ENCODE results near the gene SH2D5.

Gene SH2D5

DNA sequence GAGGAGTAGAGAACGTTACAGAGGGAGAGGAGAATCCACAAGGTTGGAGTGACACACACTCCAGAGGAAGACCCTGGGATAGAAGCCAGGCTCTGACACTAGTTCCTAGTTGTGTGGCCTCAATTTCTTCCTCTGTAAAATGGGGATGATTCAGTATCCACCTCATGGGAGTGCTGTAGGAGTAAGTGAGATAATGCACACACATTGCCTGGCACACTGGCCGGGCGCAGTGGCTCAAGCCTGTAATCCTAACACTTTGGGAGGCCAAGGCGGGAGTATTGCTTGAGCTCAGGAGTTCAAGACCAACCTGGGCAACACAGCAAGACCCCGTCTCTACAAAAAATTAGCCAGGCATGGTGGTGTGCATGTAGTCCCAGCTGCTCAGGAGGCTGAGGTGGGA is 23.6 kb downstream of the SH2D5 start:
- Histone ChIP-seq H3K27ac (ENCODE audit: low read depth, low read length) (no peak overlapping the region), H3K9ac (ENCODE audit: low read length) (no peak overlapping the region), H3K27me3 (ENCODE audit: control insufficient read depth in 1 of 2, insufficient read depth in 2 of 2, low read length in 2 of 2) (peaks cover 0 to 10% of the 10 kb centered on the region in 2 donors), H3K9me3 (ENCODE audit: low read length) (no peaks in the 10 kb centered on the region), H3K36me3 (ENCODE audit: insufficient read depth, low read length) (no peaks in the 10 kb centered on the region), H3K4me3 (ENCODE audit: low read depth in 1 of 2, low read length in 2 of 2) (no peak overlapping the region), H3K4me1 (ENCODE audit: insufficient read depth, low read length) (no peaks in the 10 kb centered on the region)

DNA sequence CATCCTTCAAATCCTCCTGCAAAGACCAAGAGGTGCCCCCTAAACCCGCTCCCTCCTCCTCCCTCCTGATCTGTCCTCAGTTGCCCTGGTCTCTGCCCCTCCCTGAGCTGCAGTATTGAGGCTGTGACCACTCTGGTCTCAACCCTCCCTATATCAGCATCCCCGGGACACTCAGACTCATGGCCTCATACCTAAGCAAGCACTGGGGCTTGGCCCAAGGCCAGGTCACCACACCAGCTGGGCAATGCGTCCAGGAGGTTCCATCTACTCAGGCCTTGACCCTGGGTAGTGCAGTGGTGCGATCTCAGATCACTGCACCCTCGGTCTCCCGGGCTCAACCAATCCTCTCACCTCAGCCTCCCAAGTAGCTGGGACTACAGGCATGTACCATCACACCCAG is 24.4 kb downstream of the SH2D5 start:
- no peak overlapping the region for H3K9ac ChIP-seq (ENCODE audit: low read length)
- H3K4me3 ChIP-seq (ENCODE audit: low read depth in 1 of 2, low read length in 2 of 2) = no peak overlapping the region
- H3K27ac ChIP-seq (ENCODE audit: low read depth, low read length) = no peak overlapping the region
- H3K27me3 ChIP-seq (ENCODE audit: control insufficient read depth in 1 of 2, insufficient read depth in 2 of 2, low read length in 2 of 2) = peaks cover 0 to 10% of the 10 kb centered on the region in 2 donors
- no peaks in the 10 kb centered on the region for H3K9me3 ChIP-seq (ENCODE audit: low read length)
- H3K4me1 ChIP-seq (ENCODE audit: insufficient read depth, low read length) = no peaks in the 10 kb centered on the region
- no peaks in the 10 kb centered on the region for H3K36me3 ChIP-seq (ENCODE audit: insufficient read depth, low read length)

DNA sequence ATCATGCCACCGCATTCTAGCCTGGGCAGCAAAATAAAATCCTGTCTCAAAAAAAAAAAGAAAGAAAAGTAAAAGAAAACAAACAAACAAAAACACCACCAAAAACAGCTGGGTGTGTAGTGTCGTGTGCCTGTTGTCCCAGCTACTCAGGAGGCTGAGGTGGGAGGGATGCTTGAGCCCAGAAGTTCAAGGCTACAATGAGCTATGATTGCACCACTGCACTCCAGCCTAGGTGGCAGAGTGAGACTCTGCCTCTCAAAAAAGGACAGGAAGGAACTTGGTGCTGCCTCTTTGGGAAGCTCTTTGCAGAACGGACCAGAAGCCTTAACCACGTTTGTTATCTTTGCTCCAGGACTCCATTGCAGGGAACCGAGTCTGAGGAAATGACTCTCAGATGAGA is 25.7 kb downstream of the SH2D5 start:
- Histone ChIP-seq H3K27me3 (ENCODE audit: control insufficient read depth in 1 of 2, insufficient read depth in 2 of 2, low read length in 2 of 2) (peaks cover 0 to 10% of the 10 kb centered on the region in 2 donors), H3K36me3 (ENCODE audit: insufficient read depth, low read length) (no peaks in the 10 kb centered on the region), H3K9me3 (ENCODE audit: low read length) (no peaks in the 10 kb centered on the region), H3K9ac (ENCODE audit: low read length) (no peak overlapping the region), H3K4me1 (ENCODE audit: insufficient read depth, low read length) (no peaks in the 10 kb centered on the region), H3K4me3 (ENCODE audit: low read depth in 1 of 2, low read length in 2 of 2) (no peak overlapping the region), H3K27ac (ENCODE audit: low read depth, low read length) (no peak overlapping the region)

DNA sequence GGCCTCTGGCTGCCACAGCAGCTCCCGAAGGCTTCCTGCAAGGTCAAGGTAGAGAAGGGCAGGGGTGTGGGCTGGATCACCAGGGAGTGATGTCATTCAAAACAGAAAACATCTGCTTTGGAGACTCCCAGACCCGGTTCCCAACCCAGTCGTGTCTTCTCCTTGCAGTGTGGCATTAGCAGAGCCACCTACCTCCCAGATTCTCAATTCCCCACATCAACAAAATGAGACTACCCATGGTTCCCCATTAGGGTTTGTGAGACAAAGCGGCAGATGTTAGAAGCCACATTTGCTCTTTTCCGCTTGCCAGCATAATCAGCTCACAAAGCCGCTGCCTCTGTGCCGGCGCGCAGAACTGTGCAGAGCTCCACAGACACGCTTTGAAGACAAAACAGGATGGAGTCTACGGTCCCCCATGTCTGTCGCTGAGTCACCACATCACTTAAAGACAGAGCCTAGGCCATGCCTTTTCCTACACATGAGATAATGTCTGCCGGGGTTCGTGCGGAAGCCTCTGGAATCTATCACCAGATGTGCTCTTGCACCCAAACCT is 27.2 kb downstream of the SH2D5 start:
- Histone ChIP-seq H3K9me3 (ENCODE audit: low read length) (no peaks in the 10 kb centered on the region), H3K27ac (ENCODE audit: low read depth, low read length) (no peak overlapping the region), H3K4me1 (ENCODE audit: insufficient read depth, low read length) (no peaks in the 10 kb centered on the region), H3K4me3 (ENCODE audit: low read depth in 1 of 2, low read length in 2 of 2) (no peak overlapping the region), H3K27me3 (ENCODE audit: control insufficient read depth in 1 of 2, insufficient read depth in 2 of 2, low read length in 2 of 2) (peaks cover 0 to 2% of the 10 kb centered on the region in 2 donors), H3K9ac (ENCODE audit: low read length) (no peak overlapping the region), H3K36me3 (ENCODE audit: insufficient read depth, low read length) (no peaks in the 10 kb centered on the region)

DNA sequence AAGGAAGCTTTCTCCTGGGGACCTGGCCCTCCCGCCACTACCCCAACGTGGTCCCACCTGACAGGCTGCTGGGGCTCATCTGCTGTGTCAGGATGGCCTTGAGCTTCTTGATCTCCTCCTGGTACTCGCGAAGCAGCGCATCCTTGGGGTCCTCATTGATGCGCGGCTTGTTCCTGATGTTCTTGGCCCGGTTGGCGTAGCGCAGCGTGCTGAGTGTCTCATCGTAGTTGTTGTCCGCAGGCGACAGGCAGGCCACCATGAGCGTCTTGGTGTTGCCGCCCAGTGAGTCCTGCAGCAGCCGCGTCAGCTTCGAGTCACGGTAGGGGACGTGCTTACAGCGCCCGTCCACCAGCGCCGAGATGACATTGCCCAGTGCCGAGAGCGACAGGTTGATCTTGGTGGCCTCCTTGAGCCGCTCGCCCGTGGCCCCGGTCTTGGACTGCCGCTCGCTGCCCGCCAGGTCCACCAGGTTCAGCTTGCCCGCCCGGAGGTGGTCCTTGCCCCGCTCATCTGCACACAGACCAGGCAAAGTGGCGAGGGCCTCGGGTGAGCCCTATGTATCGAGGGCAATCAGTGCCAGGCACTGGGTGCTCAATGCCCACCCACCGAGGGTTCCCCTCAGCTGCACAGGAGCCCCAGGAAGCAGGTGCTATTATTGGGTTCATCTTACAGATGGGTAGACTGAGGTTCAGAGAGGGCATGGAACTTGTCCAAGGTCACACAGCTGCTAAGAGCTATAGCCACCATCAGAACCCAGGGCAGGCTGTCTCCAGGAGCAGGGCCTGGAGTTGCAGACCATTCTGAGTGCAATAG is 27.9 kb downstream of the SH2D5 start:
- Histone ChIP-seq H3K4me3 (ENCODE audit: low read depth in 1 of 2, low read length in 2 of 2) (no peak overlapping the region), H3K4me1 (ENCODE audit: insufficient read depth, low read length) (no peaks in the 10 kb centered on the region), H3K9ac (ENCODE audit: low read length) (no peak overlapping the region), H3K27me3 (ENCODE audit: control insufficient read depth in 1 of 2, insufficient read depth in 2 of 2, low read length in 2 of 2) (no peaks in the 10 kb centered on the region), H3K9me3 (ENCODE audit: low read length) (no peaks in the 10 kb centered on the region), H3K27ac (ENCODE audit: low read depth, low read length) (no peak overlapping the region), H3K36me3 (ENCODE audit: insufficient read depth, low read length) (no peaks in the 10 kb centered on the region)

DNA sequence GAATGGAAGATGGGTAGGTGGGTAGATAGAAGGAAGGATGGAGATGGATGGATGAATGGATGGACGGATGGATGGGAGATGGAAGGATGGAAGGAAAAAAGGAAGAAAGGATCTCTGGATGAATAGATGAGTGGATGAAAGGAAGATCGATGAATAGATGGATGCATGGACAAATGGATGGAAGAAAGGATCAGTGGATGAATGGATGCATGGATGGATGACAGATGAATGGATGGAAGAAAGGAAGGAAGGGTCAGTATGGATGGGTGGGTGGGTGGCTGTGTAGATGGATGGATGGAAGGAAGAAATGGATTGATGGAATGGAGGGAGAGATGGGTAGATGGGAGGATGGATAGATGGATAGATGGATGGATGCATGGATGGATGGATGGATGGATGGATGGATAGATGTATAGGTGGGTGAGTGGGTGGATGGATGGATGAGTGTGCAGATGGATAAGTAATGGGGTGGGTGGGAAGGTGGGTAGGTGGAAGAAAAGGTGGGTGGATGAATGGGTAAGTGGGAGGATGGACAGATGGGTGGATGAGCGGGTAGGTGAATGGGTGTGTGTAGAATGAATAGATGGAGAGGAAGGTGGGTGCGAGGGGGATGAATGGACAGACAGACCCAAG is 29.3 kb downstream of the SH2D5 start:
- H3K4me3 ChIP-seq (ENCODE audit: low read depth in 1 of 2, low read length in 2 of 2) = no peak overlapping the region
- no peaks in the 10 kb centered on the region for H3K36me3 ChIP-seq (ENCODE audit: insufficient read depth, low read length)
- no peak overlapping the region for H3K9ac ChIP-seq (ENCODE audit: low read length)
- peaks cover 5% of the 10 kb centered on the region for H3K4me1 ChIP-seq (ENCODE audit: insufficient read depth, low read length)
- H3K9me3 ChIP-seq (ENCODE audit: low read length) = no peaks in the 10 kb centered on the region
- no peak overlapping the region for H3K27ac ChIP-seq (ENCODE audit: low read depth, low read length)
- H3K27me3 ChIP-seq (ENCODE audit: control insufficient read depth in 1 of 2, insufficient read depth in 2 of 2, low read length in 2 of 2) = no peaks in the 10 kb centered on the region

DNA sequence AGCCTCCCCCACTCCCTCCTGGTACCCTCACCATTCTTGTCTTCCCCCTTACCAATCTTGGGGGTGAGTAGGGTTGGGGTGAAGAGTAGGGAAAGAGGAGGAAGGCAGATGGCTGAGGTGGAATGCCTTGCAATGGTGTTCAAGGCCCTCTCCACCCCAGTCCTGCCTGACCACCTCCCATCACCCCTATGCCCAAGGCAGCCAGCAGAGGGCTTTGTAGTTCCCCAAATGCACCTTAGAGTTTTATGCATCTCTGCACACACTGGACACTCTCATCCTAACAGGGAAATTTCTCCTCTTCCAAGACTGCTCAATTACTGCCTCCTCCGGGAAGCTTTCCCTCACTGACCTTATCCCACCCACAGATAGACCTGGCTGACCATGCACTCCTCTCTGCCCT is 30.1 kb downstream of the SH2D5 start:
- no peaks in the 10 kb centered on the region for H3K27me3 ChIP-seq (ENCODE audit: control insufficient read depth in 1 of 2, insufficient read depth in 2 of 2, low read length in 2 of 2)
- no peaks in the 10 kb centered on the region for H3K9me3 ChIP-seq (ENCODE audit: low read length)
- H3K36me3 ChIP-seq (ENCODE audit: insufficient read depth, low read length) = no peaks in the 10 kb centered on the region
- H3K9ac ChIP-seq (ENCODE audit: low read length) = no peak overlapping the region
- no peak overlapping the region for H3K27ac ChIP-seq (ENCODE audit: low read depth, low read length)
- H3K4me3 ChIP-seq (ENCODE audit: low read depth in 1 of 2, low read length in 2 of 2) = no peak overlapping the region
- H3K4me1 ChIP-seq (ENCODE audit: insufficient read depth, low read length) = peaks cover 11% of the 10 kb centered on the region

DNA sequence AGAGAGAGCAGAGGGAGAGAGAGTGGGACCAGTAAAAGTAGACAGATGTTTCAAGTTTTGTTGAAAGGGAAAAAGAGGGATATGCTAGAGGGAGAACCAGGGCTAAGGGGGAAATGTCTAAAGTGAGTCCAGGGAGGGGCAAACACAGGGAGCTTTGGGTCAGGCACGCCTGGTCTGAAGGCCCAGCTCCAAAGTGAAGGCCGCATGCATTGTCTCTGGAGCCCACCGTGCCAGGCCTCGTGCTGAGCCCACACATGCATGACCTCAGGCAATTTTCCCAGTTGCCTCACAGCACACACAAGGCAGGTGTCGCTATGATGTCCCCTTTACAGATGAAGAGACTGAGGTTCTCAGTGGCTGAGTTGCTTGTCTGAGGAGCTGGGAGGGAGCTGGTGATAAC is 30.7 kb downstream of the SH2D5 start:
- Histone ChIP-seq H3K9me3 (ENCODE audit: low read length) (no peaks in the 10 kb centered on the region), H3K27me3 (ENCODE audit: control insufficient read depth in 1 of 2, insufficient read depth in 2 of 2, low read length in 2 of 2) (no peaks in the 10 kb centered on the region), H3K36me3 (ENCODE audit: insufficient read depth, low read length) (no peaks in the 10 kb centered on the region), H3K4me1 (ENCODE audit: insufficient read depth, low read length) (peaks cover 17% of the 10 kb centered on the region), H3K4me3 (ENCODE audit: low read depth in 1 of 2, low read length in 2 of 2) (no peak overlapping the region), H3K27ac (ENCODE audit: low read depth, low read length) (no peak overlapping the region), H3K9ac (ENCODE audit: low read length) (no peak overlapping the region)

DNA sequence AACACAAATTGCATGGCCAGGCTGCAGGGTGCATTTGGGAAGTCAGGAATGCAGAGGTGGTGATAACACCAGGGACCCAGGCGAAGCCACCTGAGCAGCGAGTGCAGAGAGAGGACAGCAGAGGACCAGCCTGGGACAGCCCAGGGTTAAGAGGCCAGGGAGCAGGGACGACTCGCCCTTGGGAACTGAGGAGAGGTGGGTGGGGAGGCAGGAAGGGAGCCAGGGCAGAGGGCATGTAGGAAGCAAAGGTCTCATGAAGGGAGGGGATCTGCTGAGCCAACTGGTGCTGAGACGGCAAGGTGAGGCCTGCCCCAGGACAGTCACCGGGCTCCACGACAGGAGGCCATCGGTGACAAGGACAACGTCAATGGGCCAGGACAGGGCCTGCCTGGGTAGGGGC is 31.1 kb downstream of the SH2D5 start:
- Histone ChIP-seq H3K27me3 (ENCODE audit: control insufficient read depth in 1 of 2, insufficient read depth in 2 of 2, low read length in 2 of 2) (no peaks in the 10 kb centered on the region), H3K9ac (ENCODE audit: low read length) (no peak overlapping the region), H3K27ac (ENCODE audit: low read depth, low read length) (no peak overlapping the region), H3K36me3 (ENCODE audit: insufficient read depth, low read length) (no peaks in the 10 kb centered on the region), H3K4me3 (ENCODE audit: low read depth in 1 of 2, low read length in 2 of 2) (no peak overlapping the region), H3K9me3 (ENCODE audit: low read length) (no peaks in the 10 kb centered on the region), H3K4me1 (ENCODE audit: insufficient read depth, low read length) (peaks cover 17% of the 10 kb centered on the region)

DNA sequence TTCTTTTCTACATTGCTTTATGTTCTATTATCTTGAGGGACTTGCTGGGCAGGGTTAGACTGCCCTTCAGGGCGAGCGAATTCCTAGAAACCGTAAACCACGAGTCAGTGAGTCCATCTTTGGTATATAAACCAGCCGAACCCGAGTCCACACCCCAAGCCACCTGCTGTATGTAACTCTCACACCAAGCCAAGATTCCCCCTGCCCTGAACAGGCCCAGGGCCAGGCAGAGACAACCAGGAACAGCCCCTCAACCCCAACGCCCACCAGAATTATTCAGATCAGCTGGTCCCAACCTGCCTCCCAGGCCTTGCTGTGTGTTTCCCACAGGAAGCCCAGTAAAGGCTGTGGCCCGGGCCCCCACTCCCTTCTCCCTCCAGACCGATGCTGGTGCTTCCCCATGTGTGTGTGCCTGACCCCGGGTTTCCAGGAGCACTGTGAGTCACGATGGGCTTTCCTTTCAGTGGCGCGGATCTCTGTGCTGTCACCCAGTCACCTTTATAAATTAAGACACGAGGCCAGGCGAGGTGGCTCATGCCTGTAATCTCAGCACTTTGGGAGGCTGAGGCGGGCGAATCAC is 31.8 kb downstream of the SH2D5 start:
- Histone ChIP-seq H3K27ac (ENCODE audit: low read depth, low read length) (no peak overlapping the region), H3K9ac (ENCODE audit: low read length) (no peak overlapping the region), H3K4me1 (ENCODE audit: insufficient read depth, low read length) (peaks cover 17% of the 10 kb centered on the region)

DNA sequence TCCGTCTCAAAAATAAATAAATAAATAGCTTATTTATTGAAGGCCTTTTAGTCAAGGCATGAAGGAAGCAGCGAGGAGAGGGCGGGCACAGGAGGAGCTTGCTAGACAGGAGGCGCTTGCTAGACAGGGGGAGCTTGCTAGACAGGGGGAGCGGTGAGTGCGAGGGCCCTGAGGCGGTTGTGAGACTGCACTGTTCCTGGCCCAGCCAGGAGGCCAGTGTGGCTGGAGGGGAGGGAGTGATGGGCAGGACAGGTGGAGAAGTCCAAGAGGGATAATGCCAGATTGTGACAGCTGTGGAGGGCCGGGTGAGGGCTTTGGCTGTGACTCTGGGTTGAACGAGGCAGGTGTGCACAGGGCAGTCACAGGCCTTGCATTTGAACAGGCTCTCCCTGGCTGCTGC is 32.9 kb downstream of the SH2D5 start:
- H3K9me3 ChIP-seq (ENCODE audit: low read length) = no peaks in the 10 kb centered on the region
- H3K4me1 ChIP-seq (ENCODE audit: insufficient read depth, low read length) = peaks cover 17% of the 10 kb centered on the region
- no peak overlapping the region for H3K27ac ChIP-seq (ENCODE audit: low read depth, low read length)
- H3K27me3 ChIP-seq (ENCODE audit: control insufficient read depth in 1 of 2, insufficient read depth in 2 of 2, low read length in 2 of 2) = no peaks in the 10 kb centered on the region
- H3K4me3 ChIP-seq (ENCODE audit: low read depth in 1 of 2, low read length in 2 of 2) = no peak overlapping the region
- no peaks in the 10 kb centered on the region for H3K36me3 ChIP-seq (ENCODE audit: insufficient read depth, low read length)
- no peak overlapping the region for H3K9ac ChIP-seq (ENCODE audit: low read length)

More for the DNA sequence above, 31.8 kb downstream of the SH2D5 start:
- no peak overlapping the region for H3K4me3 ChIP-seq (ENCODE audit: low read depth in 1 of 2, low read length in 2 of 2)
- no peaks in the 10 kb centered on the region for H3K27me3 ChIP-seq (ENCODE audit: control insufficient read depth in 1 of 2, insufficient read depth in 2 of 2, low read length in 2 of 2)
- no peaks in the 10 kb centered on the region for H3K9me3 ChIP-seq (ENCODE audit: low read length)
- H3K36me3 ChIP-seq (ENCODE audit: insufficient read depth, low read length) = no peaks in the 10 kb centered on the region

Data from muscle layer of colon (tissue), 2 donors.